IPS-18a (cell line): ENCODE measurements around the gene ACOX1.
A peak's percentile ranks its signal among the peaks of the same experiment; 100 is the strongest.
"Not testable (repeated sequence)": the region's sequence is repeated elsewhere in the genome, so short reads cannot be mapped to it uniquely, and the experiment has no call there.

Experiments
- H3K27ac ChIP-seq: one replicate; pipeline ENCODE4 v1.5.1; 2013; ENCODE audit warnings: low read length
- H3K27me3 ChIP-seq: one replicate; pipeline ENCODE4 v1.6.1; 2013; ENCODE audit warnings: mild to moderate bottlenecking, low read length; ENCODE audit not compliant: control insufficient read depth, insufficient read depth
- H3K36me3 ChIP-seq: one replicate; pipeline ENCODE4 v1.6.1; 2013; ENCODE audit warnings: low read depth, low read length; ENCODE audit not compliant: control insufficient read depth
- H3K4me1 ChIP-seq: one replicate; pipeline ENCODE4 v1.6.1; 2013; ENCODE audit warnings: low read depth, low read length; ENCODE audit not compliant: control insufficient read depth
- H3K4me3 ChIP-seq: one replicate; pipeline ENCODE4 v1.5.1; 2013; ENCODE audit warnings: low read length
- H3K9ac ChIP-seq: one replicate; pipeline ENCODE4 v1.6.1; 2013; ENCODE audit warnings: mild to moderate bottlenecking, low read length, moderate library complexity
- H3K9me3 ChIP-seq: one replicate; pipeline ENCODE4 v1.6.1; 2013; ENCODE audit warnings: low read depth, low read length; ENCODE audit not compliant: control insufficient read depth

Gene ACOX1

DNA sequence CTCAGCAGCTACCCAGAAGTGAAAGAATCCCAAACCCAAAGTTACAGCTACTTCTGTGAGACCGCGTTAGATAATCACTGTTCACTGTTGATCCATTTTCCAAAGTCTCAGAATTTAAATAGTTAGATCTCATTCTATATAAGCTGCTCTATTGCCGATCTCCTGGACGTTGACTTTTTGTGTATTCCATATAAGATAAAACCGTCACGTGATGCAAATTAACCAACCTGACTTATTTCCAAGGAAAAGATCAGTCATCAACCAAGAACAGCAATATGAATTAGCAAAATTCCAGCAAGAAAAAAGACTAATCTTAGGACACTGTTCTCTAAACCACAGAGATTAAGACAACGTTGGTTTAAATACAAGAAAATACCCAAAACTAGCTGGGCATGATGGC lies 8.3 kb downstream of the ACOX1 start:
- Histone ChIP-seq H3K4me1 (no peaks in the 10 kb centered on the region), H3K9ac (no peak overlapping the region), H3K9me3 (no peaks in the 10 kb centered on the region), H3K27ac (no peak overlapping the region), H3K4me3 (no peak overlapping the region), H3K36me3 (peaks cover 8% of the 10 kb centered on the region), H3K27me3 (no peaks in the 10 kb centered on the region)

DNA sequence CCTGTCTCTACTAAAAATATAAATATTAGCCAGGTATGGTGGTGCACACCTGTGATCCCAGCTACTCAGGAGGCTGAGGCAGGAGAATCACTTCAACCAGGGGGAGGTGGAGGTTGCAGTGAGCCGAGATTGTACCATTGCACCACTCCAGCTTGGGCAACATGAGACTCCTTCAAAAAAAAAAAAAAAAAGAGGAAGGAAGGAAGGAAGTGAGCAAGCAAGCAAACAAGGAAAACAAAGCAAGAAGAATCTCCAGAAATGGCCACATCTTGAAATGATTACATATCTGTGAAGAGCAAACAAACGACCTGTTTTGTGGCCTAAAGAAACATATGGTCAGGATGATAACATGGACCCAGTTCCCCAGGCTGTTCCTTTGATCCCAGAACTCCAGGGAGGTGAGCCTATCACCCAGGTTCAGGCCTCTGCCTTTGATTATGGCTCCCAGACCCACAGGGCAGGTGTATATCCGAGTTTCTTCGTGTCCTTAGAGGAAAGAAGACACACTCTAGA lies 8.9 kb downstream of the ACOX1 start:
- Histone ChIP-seq H3K27ac (no peak overlapping the region), H3K4me1 (no peaks in the 10 kb centered on the region), H3K9ac (no peak overlapping the region), H3K9me3 (no peaks in the 10 kb centered on the region), H3K27me3 (no peaks in the 10 kb centered on the region), H3K4me3 (no peak overlapping the region), H3K36me3 (peaks cover 8% of the 10 kb centered on the region)

DNA sequence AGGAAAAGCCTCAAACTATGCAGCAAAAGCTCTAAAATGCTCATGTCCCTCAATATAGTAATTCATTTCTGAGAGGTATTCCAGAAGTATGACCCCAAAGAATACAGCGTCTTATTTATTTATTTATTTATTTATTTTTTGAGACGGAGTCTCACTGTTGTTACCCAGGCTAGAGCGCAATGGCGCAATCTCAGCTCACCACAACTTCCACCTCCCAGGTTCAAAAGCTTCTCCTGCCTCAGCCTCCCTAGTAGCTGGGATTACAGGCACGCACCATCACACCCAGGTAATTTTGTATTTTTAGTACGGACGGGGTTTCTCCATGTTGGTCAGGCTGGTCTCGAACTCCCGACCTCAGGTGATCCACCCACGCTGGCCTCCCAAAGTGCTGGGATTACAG lies 9.9 kb downstream of the ACOX1 start:
- not testable (repeated sequence) for H3K4me3 ChIP-seq, H3K4me1 ChIP-seq, H3K27me3 ChIP-seq, H3K27ac ChIP-seq, H3K9ac ChIP-seq, H3K9me3 ChIP-seq, H3K36me3 ChIP-seq

- Histone ChIP-seq H3K27ac (no peak overlapping the region), H3K4me1 (peaks cover 2% of the 10 kb centered on the region), H3K9me3 (no peaks in the 10 kb centered on the region), H3K9ac (no peak overlapping the region), H3K27me3 (no peaks in the 10 kb centered on the region), H3K36me3 (peaks cover 2% of the 10 kb centered on the region), H3K4me3 (no peak overlapping the region)
Observed at GRCh38 chr17:75965468-75965867, 13.5 kb downstream of the ACOX1 start.

DNA sequence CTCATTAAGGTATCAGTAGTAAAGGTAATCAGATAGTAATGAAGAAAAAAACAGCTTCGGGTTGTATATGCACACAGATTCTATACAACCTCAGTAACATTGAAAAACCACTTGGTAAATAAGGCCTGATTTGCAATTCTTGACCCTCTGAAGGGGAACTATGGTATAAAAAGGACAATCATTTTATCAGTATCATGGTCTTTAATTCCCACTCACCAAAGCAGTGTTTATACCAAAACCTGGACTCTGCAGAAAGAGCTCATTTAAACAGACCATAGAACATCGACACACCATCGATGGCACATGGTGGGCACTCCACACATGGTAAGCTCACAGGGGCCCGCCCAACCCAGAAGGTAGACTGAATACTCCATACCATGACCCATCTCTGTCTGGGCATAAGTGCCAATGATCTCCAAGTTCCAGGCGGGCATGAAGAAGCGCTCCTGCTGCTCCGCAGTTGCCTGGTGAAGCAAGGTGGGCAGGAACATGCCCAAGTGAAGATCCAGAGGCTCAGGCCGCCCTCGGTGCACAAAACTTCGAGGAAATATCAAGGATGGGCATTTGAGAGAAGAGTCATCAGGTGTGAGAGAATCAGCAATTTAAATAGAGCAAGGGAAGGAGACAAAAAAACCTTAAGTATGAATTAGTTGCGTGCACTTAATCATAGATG lies 19.0 kb downstream of the ACOX1 start:
- H3K9ac ChIP-seq = no peak overlapping the region

GRCh38 chr17:75959051-75959838 lies 19.7 kb downstream of the ACOX1 start:
- Histone ChIP-seq H3K9ac (peak overlapping the region; percentile 28), H3K27me3 (no peaks in the 10 kb centered on the region), H3K27ac (peak overlapping the region; percentile 54), H3K9me3 (no peaks in the 10 kb centered on the region), H3K4me3 (peak overlapping the region; percentile 25), H3K36me3 (peaks cover 11% of the 10 kb centered on the region), H3K4me1 (peaks cover 20% of the 10 kb centered on the region)

More for the DNA sequence above, 19.0 kb downstream of the ACOX1 start:
- Histone ChIP-seq H3K9me3 (no peaks in the 10 kb centered on the region), H3K36me3 (peaks cover 11% of the 10 kb centered on the region), H3K4me1 (peaks cover 20% of the 10 kb centered on the region), H3K27ac (no peak overlapping the region), H3K4me3 (peak overlapping the region; percentile 25), H3K27me3 (no peaks in the 10 kb centered on the region)

DNA sequence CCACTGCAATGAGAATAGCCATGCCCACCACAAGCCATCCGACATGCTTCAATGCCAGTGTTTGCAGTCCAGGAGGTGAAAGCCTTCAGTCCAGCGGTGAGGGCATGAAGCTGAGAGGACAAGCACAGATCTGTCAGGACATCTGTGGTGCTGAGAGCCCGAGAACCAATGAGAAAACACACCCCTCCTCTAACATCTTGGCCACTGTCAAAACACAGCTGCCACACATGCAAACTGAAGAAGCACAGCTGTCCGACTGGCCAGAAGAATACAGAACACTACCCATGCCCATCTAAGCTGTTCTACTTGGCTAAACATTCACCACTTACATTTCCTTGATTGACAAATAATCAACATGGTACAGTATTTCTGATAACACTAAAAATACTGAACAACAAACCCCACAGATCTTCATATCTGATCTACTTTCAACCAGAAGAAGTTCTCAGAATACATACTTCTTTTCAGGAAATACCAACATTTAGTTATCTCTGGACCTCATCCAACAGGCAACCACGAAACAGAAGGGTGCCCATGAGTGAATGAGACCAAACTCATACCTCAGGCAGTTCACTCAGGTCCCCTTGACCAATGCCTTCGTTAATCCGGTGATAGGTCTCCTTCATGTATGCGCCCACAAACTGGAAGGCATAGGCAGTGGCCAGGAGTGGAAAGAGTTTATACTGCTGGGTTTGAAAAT lies 28.0 kb downstream of the ACOX1 start:
- no peaks in the 10 kb centered on the region for H3K27me3 ChIP-seq
- no peaks in the 10 kb centered on the region for H3K4me1 ChIP-seq
- H3K9ac ChIP-seq = no peak overlapping the region
- no peak overlapping the region for H3K4me3 ChIP-seq
- H3K27ac ChIP-seq = no peak overlapping the region
- H3K36me3 ChIP-seq = peaks cover 68% of the 10 kb centered on the region
- no peaks in the 10 kb centered on the region for H3K9me3 ChIP-seq

DNA sequence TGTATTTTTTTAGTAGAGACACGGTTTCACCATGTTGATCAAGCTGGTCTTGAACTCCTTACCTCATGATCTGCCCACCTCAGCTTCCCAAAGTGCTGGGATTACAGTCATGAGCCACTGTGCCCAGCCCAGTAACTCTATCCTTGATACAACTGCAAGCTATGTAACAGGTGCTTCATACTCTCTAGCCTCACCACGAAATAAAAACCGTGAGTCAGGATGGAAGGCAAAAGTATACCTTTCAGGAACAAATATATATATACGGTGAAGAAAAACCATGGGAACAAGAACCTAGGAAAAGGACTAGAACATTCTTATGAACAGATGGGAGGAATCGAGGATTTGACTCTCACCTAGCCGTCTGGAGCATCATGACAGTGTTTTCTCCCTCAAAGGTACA lies 28.5 kb downstream of the ACOX1 start:
- Histone ChIP-seq H3K36me3 (peaks cover 67% of the 10 kb centered on the region), H3K4me1 (no peaks in the 10 kb centered on the region), H3K9me3 (no peaks in the 10 kb centered on the region), H3K9ac (no peak overlapping the region), H3K27me3 (no peaks in the 10 kb centered on the region), H3K27ac (no peak overlapping the region), H3K4me3 (no peak overlapping the region)

DNA sequence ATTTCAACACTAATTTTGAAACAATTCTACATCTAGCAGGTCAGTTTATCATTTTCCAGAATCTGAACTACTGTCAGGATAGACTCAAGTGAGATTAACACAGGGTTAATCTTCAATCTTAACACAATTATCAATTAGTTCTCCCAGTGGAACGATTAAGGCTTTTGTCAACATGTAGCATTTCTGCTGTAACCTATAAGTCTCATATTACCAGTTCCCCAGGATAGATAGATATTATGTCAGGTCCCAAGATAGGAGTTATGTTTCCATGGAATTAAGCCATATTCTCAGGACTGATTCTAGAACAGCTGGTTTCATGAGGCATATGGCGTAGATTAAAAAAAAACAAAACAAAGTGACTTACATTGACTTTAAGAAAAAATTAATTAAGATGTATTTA lies 33.8 kb downstream of the ACOX1 start:
- no peak overlapping the region for H3K9ac ChIP-seq
- H3K36me3 ChIP-seq = peaks cover 39% of the 10 kb centered on the region

GRCh38 chr17:75943491-75943890 lies 35.5 kb downstream of the ACOX1 start:
- no peaks in the 10 kb centered on the region for H3K9me3 ChIP-seq
- peaks cover 24% of the 10 kb centered on the region for H3K36me3 ChIP-seq
- no peak overlapping the region for H3K27ac ChIP-seq
- peaks cover 4% of the 10 kb centered on the region for H3K4me1 ChIP-seq
- H3K27me3 ChIP-seq = no peaks in the 10 kb centered on the region
- no peak overlapping the region for H3K9ac ChIP-seq
- no peak overlapping the region for H3K4me3 ChIP-seq

More for the DNA sequence above, 33.8 kb downstream of the ACOX1 start:
- Histone ChIP-seq H3K4me1 (peaks cover 4% of the 10 kb centered on the region), H3K27me3 (no peaks in the 10 kb centered on the region), H3K9me3 (no peaks in the 10 kb centered on the region), H3K4me3 (no peak overlapping the region), H3K27ac (no peak overlapping the region)

DNA sequence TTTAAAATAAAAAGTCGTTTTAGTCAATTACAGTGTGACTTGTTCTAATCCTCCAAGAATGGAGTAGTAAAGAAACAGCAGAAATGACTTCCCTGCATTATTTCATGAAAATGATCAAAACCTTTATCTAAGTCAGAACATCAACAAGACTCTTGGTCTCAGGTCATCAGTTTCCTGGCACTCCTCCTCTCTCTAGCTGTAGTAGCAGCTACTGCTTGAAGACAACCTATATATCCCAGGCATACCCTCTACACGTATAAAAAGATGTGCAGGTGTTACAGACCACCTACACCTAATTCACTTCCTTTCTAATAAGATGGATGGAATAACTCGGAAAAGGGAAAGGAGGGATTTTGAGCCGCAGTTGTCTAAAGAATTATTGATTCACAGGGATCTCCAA lies 36.5 kb downstream of the ACOX1 start:
- no peaks in the 10 kb centered on the region for H3K9me3 ChIP-seq
- peaks cover 4% of the 10 kb centered on the region for H3K4me1 ChIP-seq
- no peak overlapping the region for H3K4me3 ChIP-seq
- no peak overlapping the region for H3K27ac ChIP-seq
- peaks cover 16% of the 10 kb centered on the region for H3K36me3 ChIP-seq
- no peak overlapping the region for H3K9ac ChIP-seq
- H3K27me3 ChIP-seq = no peaks in the 10 kb centered on the region
